Measurements from ENCODE around the gene HOXB6.

HOXB6 gene

DNA sequence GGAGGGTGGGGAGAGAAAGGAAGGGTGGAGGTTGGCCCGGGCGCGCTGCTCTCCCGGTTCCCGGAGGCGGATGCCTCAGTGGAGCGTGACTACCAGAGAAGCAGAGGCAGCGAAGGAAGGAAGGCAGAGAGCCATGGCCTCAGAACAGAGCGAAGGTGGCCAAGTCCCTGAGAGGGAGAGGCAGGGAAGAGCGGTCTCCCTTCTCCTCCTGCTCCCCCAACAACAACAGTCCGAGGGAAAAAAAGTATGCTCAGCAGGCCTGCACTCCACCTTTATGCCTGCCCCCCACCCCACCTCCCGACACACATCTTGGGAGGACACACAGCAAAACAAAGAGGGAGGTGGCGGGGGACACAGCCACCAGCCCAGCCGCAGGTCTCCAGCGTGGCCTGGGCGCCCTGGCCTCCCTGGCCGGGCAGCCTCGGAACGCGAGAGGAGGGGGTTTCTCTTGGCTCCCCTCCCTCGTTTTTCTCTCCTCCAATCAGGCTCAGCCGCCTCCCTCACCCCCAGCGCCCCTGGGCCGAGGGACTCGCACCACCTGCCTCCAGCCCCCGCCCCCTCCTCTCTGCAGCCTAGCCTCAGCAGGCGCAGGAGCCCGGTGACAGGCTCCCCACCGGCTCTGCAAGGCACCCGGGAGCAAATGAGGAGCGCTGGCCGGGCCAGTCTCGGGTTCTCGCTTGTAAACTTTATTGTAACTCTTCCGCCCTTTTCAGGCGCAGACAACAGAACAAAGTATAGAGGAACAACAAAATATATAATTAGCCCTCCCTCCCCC, 7.1 kb upstream of the HOXB6 start:
- Mint-ChIP-seq H3K36me3 (ENCODE audit: low read depth) (peaks cover 32% of the 10 kb centered on the region), H3K27ac (peak overlapping the region; percentile 100), H3K27me3 (ENCODE audit: low read depth, poor library complexity) (peaks cover 6% of the 10 kb centered on the region), H3K9me3 (no peaks in the 10 kb centered on the region), H3K4me1 (peaks cover 50% of the 10 kb centered on the region), H3K4me3 (peak overlapping the region; percentile 99)
- TF ChIP-seq, protein P1, sequence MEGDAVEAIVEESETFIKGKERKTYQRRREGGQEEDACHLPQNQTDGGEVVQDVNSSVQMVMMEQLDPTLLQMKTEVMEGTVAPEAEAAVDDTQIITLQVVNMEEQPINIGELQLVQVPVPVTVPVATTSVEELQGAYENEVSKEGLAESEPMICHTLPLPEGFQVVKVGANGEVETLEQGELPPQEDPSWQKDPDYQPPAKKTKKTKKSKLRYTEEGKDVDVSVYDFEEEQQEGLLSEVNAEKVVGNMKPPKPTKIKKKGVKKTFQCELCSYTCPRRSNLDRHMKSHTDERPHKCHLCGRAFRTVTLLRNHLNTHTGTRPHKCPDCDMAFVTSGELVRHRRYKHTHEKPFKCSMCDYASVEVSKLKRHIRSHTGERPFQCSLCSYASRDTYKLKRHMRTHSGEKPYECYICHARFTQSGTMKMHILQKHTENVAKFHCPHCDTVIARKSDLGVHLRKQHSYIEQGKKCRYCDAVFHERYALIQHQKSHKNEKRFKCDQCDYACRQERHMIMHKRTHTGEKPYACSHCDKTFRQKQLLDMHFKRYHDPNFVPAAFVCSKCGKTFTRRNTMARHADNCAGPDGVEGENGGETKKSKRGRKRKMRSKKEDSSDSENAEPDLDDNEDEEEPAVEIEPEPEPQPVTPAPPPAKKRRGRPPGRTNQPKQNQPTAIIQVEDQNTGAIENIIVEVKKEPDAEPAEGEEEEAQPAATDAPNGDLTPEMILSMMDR (IDR thresholded peaks at IDR 0.05) = no peak
- DNase-seq = peak; percentile 82

DNA sequence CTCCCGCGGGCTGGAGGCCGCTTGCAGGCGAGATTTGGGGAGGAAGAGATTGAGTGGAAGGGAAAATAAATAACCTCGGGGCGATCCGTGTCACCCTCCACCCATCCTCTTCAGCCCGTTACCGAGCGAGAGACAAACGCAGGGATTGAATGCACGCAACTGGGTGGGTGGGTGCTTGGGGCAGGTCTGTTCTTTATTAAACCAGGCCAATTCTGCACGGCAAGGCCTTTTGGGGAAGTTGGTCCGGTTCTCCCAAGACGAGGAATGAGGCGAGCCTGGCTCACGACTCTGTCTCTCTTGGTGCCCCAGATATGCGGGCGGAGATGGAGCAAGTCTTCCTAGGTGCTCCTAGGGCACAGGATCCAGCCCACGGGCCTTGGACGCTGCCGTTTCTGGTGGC, 6.4 kb upstream of the HOXB6 start:
- peak overlapping the region; percentile 100 for H3K27ac Mint-ChIP-seq
- DNase-seq = no peak
- no peaks in the 10 kb centered on the region for H3K9me3 Mint-ChIP-seq
- peaks cover 36% of the 10 kb centered on the region for H3K36me3 Mint-ChIP-seq (ENCODE audit: low read depth)
- H3K27me3 Mint-ChIP-seq (ENCODE audit: low read depth, poor library complexity) = peaks cover 6% of the 10 kb centered on the region
- peak overlapping the region; percentile 99 for H3K4me3 Mint-ChIP-seq
- H3K4me1 Mint-ChIP-seq = peaks cover 50% of the 10 kb centered on the region
- TF ChIP-seq, protein P1 (IDR thresholded peaks at IDR 0.05) = no peak

DNA sequence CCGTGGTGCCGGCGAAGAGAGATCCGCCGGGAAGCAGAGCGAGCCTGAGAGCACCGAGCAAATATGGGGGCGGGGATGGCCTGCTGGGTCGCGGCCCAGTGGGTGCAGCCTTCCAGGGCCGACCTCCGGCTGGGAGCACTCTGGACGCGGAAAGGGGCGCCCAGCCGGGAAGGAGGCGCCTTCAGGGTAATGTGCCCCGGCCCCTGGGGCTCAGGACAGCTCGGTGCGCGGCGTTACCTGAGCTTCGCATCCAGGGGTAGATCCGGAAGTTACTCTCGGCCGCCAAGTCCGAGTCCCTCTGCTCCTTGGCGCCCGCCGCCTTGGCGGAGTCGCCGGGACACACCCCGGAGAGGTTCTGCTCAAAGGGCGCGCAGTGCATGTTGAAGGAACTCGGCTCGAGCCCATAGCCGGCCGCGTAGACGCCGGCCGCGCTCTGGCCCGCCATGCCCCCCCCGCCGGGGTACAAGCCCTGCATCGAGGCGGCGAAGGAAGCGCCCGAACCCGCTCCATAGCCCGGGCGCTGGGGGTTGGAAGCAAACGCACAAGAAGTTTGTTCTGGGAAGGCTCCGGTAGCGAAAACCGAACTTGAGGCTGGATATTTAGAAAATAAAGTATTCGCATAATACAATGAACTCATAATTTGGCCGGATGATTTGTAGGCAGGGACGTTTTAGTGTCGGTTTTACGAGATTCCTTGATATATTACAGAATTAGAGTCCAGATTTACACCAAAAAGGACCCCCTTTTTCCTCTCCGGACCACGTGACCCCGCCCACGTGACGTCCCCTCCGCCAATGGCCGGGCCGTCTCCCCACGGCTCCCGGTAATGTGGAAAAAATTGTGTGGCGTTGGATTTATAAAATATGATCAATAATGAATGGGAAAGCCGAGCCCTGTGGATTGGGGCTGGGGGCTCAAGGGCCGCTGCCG, 5.8 kb upstream of the HOXB6 start, which contains the start of gene HOXB7:
TSS of gene HOXB7 (minus strand) at position 736 of the 930 bp plus-strand sequence. CDS start at position 637, 99 bp downstream.
- DNase-seq = peak; percentile 83
- H3K36me3 Mint-ChIP-seq (ENCODE audit: low read depth) = peaks cover 36% of the 10 kb centered on the region
- peak within 1 kb of the TSS; percentile 100 for H3K27ac Mint-ChIP-seq
- no peaks in the 10 kb centered on the region for H3K9me3 Mint-ChIP-seq
- TF ChIP-seq, protein P1 (IDR thresholded peaks at IDR 0.05) = no peak
- peaks cover 3% of the 10 kb centered on the region for H3K27me3 Mint-ChIP-seq (ENCODE audit: low read depth, poor library complexity)
- peaks cover 50% of the 10 kb centered on the region for H3K4me1 Mint-ChIP-seq
- peak within 1 kb of the TSS; percentile 99 for H3K4me3 Mint-ChIP-seq

DNA sequence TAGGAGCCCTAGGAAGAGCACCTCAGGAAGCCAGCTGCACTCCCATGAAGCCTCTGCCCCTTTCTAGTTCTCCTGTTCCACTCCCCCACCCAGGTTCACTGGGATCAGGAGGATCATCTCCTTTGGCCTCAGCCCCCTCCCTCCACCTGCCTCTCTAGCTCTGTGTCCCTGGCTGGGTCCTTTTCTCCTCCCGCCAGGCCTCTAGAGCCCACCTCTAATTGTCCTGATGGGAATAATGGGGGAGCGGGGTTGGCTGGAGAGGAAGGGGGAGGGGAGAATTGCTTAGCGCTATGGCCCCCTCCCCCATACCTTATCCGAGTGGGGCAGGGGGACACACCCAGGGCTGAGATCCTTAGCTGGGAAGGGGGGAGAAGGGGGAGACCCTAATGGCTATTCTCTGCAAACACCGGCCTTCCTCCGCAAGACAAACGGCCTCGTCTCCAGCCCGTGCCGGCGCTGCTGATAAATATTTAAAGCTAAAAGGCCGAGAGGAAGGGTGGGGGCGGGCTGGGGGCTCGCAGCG, 5.0 kb upstream of the HOXB6 start:
- H3K4me1 Mint-ChIP-seq = peaks cover 51% of the 10 kb centered on the region
- H3K27ac Mint-ChIP-seq = peak overlapping the region; percentile 100
- H3K4me3 Mint-ChIP-seq = peak overlapping the region; percentile 99
- peaks cover 38% of the 10 kb centered on the region for H3K36me3 Mint-ChIP-seq (ENCODE audit: low read depth)
- DNase-seq = no peak
- H3K27me3 Mint-ChIP-seq (ENCODE audit: low read depth, poor library complexity) = peaks cover 3% of the 10 kb centered on the region
- TF ChIP-seq, protein P1 (IDR thresholded peaks at IDR 0.05) = no peak
- H3K9me3 Mint-ChIP-seq = no peaks in the 10 kb centered on the region

DNA sequence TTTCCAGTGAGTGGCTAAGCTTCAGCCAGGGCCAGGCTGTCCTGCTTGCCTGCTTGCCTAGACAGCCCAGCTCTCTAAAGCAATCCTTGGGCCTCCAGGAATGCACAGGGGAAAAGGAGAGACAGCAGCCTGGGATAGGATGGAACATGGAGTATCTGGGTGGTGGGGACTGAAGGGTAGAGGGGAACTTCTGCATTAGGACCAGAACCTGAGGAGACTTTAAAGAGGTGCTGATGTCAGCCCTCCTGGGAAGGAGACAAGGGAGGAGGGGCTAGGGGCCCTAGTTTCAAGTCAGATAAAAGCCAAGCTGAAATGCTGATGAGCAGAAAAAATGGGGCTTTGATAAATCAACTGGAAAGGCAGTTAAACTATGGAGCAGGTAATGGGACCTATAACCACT, 4.2 kb upstream of the HOXB6 start:
- no peaks in the 10 kb centered on the region for H3K9me3 Mint-ChIP-seq
- H3K27me3 Mint-ChIP-seq (ENCODE audit: low read depth, poor library complexity) = peaks cover 3% of the 10 kb centered on the region
- no peak for DNase-seq
- H3K4me1 Mint-ChIP-seq = peaks cover 55% of the 10 kb centered on the region
- peak overlapping the region; percentile 99 for H3K4me3 Mint-ChIP-seq
- peaks cover 46% of the 10 kb centered on the region for H3K36me3 Mint-ChIP-seq (ENCODE audit: low read depth)
- H3K27ac Mint-ChIP-seq = peak overlapping the region; percentile 100
- TF ChIP-seq, protein P1 (IDR thresholded peaks at IDR 0.05) = no peak

All from nephron progenitor cell (in vitro differentiated cells).